ENCODE data around the gene DTD1. TPM values are rescaled to one million over a fixed set of nuclear protein-coding genes. Genes with fewer than 3 reads are reported as not detected.

The DTD1 gene
- total RNA-seq, 1 donor from 2014 or later: 29.8 TPM

DNA sequence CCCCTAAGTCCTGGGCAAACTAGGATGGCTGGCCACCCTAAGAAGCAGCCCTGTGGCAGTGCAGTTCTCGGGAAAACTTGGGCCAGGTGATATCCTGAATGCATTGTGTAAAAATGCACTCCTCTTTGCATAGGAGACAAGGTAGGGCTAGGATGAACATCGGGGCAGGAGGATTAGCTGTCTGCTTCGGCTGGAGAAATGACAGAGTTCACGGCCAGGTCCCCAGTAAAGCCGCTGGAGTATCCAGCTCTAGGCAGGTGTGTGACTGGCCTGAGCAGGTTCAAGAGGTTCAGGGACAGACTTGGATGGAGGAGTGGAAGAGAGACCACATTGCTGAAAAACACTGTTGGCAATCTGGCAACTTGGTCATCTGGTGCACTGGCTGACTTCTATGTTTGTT is 26.4 kb downstream of the DTD1 start:
- TF ChIP-seq, protein P1, sequence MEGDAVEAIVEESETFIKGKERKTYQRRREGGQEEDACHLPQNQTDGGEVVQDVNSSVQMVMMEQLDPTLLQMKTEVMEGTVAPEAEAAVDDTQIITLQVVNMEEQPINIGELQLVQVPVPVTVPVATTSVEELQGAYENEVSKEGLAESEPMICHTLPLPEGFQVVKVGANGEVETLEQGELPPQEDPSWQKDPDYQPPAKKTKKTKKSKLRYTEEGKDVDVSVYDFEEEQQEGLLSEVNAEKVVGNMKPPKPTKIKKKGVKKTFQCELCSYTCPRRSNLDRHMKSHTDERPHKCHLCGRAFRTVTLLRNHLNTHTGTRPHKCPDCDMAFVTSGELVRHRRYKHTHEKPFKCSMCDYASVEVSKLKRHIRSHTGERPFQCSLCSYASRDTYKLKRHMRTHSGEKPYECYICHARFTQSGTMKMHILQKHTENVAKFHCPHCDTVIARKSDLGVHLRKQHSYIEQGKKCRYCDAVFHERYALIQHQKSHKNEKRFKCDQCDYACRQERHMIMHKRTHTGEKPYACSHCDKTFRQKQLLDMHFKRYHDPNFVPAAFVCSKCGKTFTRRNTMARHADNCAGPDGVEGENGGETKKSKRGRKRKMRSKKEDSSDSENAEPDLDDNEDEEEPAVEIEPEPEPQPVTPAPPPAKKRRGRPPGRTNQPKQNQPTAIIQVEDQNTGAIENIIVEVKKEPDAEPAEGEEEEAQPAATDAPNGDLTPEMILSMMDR (conservative IDR thresholded peaks at IDR 0.05): no peak
- Mint-ChIP-seq H3K36me3 (peaks cover 5% of the 10 kb centered on the region), H3K4me1 (ENCODE audit: unreplicated experiment) (no peaks in the 10 kb centered on the region), H3K27me3 (no peaks in the 10 kb centered on the region), H3K9me3 (no peaks in the 10 kb centered on the region), H3K4me3 (no peak overlapping the region), H3K27ac (no peak overlapping the region)
- DNase-seq (ENCODE audit: extremely low spot score, unreplicated experiment): no peak

DNA sequence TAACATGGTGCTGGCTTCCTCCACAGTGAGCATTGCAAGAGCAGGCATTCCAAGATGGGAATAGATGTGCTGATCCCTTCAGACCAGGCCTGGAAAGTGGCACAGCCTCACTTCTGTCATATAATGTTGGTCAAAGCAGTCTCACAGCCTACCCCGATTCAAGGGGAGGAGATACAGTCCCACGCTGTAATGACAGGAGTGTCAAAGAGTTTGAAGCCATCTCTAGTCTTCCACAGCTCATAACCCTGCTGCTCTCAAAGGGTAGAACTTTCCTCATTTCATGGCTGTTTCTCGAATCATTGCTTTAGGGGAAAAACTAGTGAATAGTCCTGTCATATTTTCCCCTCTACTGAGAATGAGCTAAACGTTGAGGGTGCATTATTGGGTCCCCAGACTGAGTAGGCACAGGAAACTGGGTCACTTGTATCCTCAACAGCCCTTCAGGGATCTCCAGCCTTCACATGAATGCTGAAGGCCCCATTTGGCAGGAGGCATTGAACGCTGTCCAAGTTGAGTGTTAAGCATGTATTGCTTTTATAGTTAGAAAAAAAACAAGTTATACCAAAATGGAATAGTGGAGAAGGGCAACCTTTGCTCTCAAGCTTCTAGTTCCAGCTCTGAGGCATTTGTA is 27.3 kb downstream of the DTD1 start:
- Mint-ChIP-seq H3K4me1 (ENCODE audit: unreplicated experiment) (no peaks in the 10 kb centered on the region), H3K4me3 (no peak overlapping the region), H3K36me3 (peaks cover 5% of the 10 kb centered on the region), H3K9me3 (no peaks in the 10 kb centered on the region), H3K27me3 (no peaks in the 10 kb centered on the region), H3K27ac (no peak overlapping the region)
- TF ChIP-seq, protein P1 (conservative IDR thresholded peaks at IDR 0.05): no peak
- no peak for DNase-seq (ENCODE audit: extremely low spot score, unreplicated experiment)

DNA sequence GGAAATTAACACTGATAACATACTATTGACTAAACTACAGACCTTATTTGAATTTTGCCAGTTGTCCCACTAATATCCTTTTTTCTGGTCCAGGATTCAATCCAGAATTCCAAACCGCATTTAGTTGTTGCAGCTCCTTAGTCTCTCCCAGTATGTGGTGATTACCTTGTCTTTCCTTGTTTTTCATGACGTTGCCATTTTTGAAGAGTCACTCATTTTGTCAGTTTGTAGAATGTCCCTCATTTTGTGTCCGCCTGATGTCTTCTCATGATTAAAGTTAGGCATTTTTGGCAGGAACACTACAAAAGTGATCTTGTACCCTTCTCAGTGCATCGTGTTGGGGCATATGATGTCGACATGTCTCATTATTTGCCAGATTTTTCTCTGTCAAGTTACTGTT is 33.1 kb downstream of the DTD1 start:
- TF ChIP-seq, protein P1 (conservative IDR thresholded peaks at IDR 0.05): no peak
- H3K27me3 Mint-ChIP-seq: no peaks in the 10 kb centered on the region
- H3K36me3 Mint-ChIP-seq: peaks cover 5% of the 10 kb centered on the region
- no peak for DNase-seq (ENCODE audit: extremely low spot score, unreplicated experiment)
- H3K4me3 Mint-ChIP-seq: no peak overlapping the region
- H3K4me1 Mint-ChIP-seq (ENCODE audit: unreplicated experiment): no peaks in the 10 kb centered on the region
- H3K9me3 Mint-ChIP-seq: no peaks in the 10 kb centered on the region
- H3K27ac Mint-ChIP-seq: no peak overlapping the region

DNA sequence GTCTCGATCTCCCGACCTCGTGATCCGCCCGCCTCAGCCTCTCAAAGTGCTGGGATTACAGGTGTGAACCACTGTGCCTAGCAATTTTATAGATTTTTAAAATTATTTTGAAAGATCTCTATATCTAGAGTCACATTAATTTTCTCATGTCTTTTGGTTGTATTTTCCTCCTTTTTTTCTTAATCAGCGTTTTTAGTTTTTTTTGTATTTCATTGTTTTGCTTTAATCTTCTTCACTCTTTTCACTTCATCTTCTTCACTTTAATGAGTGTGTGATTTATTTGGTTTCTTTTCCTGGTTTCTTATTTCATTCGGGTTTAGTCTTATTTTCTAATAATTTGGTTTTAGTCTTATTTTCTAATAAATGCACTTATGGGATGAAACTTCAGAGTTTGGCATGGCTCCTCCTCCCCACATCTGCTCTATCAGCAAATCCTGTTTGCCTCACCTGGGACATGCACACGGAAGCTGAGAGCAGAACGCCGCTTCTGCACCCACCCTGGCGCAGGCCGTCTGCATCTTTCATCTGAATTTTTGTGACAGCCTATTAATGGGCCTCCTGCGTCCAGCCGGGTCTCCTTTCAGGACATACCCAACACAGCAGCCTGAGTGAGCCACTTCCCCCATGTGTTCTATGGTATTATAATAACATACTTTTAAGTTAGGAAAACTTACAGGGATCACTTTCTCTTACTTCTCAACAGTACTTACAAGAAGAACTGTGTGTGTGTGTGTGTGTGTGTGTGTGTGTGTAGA is 35.5 kb downstream of the DTD1 start:
- no peak overlapping the region for H3K27ac Mint-ChIP-seq
- no peak overlapping the region for H3K4me3 Mint-ChIP-seq
- H3K36me3 Mint-ChIP-seq: no peaks in the 10 kb centered on the region

DNA sequence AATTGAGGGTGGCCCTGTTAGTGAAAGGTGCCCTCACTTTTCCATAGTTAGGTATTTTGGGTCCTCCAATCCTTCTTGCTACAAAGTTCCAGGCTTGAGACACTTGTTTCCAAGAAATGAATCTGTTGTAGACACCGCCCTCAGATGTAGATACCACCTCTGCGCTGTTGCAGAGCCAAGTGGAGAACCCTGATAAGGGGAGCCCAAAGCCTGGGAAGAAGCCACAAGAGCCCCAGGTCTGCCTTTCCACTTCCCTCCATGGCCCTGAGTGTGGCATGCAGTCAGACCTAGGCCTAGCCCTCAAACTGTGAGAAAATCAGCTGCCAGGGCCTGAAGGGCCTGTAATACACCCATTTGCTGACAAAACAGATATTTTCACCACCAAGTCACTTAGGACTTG is 37.1 kb downstream of the DTD1 start:
- no peak for DNase-seq (ENCODE audit: extremely low spot score, unreplicated experiment)
- no peaks in the 10 kb centered on the region for H3K27me3 Mint-ChIP-seq
- H3K27ac Mint-ChIP-seq: no peak overlapping the region
- no peaks in the 10 kb centered on the region for H3K4me1 Mint-ChIP-seq (ENCODE audit: unreplicated experiment)
- no peak overlapping the region for H3K4me3 Mint-ChIP-seq
- H3K9me3 Mint-ChIP-seq: no peaks in the 10 kb centered on the region
- no peaks in the 10 kb centered on the region for H3K36me3 Mint-ChIP-seq
- TF ChIP-seq, protein P1 (conservative IDR thresholded peaks at IDR 0.05): no peak

More for the DNA sequence above, 35.5 kb downstream of the DTD1 start:
- Mint-ChIP-seq H3K27me3 (no peaks in the 10 kb centered on the region), H3K9me3 (no peaks in the 10 kb centered on the region), H3K4me1 (ENCODE audit: unreplicated experiment) (no peaks in the 10 kb centered on the region)
- TF ChIP-seq, protein P1 (conservative IDR thresholded peaks at IDR 0.05): no peak
- no peak for DNase-seq (ENCODE audit: extremely low spot score, unreplicated experiment)

Measured in type B pancreatic cell (in vitro differentiated cells).